T47D (cell line): ENCODE data around the gene SPECC1.
"Not testable (repeated sequence)": the region's sequence is repeated elsewhere in the genome, so short reads cannot be mapped to it uniquely, and the experiment has no call there.

Experiments
- DNase-seq, 2 experiments: peaks; one replicate each; pipeline versions ENCODE4 v3.0.0 to v3.0.0-alpha.2; 2011 to 2012; ENCODE audit warnings: low read depth in 1 of 2, low spot score in 1 of 2
- JUND ChIP-seq: IDR thresholded peaks from 2 replicates; pipeline ENCODE4 v1.6.1; 2012; ENCODE audit warnings: low read depth
- in situ Hi-C: cut with HindIII; loops from 2 replicates; pipeline ENCODE4 v1.10.0; 2016; ENCODE audit warnings: low sequenced_read_pairs, low pct_unique_long_range_greater_than_20kb

Gene SPECC1

DNA sequence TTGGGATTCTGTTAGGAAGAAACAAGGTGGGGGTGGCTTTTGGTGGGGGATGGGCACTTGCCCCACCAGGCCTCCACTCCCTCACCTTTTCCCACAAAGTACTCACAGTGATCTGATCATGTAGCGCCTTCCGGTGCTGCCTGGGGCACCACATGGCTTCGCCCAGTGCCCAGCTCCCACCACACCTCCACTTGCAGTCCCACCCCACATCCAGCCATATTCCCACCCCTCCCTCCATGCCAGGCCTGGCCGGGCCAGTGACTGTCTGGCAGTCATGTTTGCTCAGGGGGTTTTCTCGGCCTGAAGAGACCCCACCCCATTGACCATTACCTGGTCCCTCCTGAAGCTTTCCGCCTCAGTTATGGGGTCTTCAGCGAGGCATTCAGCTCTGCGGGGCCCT lies 201.5 kb downstream of the SPECC1 start:
- no peak for TF ChIP-seq JUND
- in situ Hi-C loops: no loop called here
- no peak for DNase-seq

DNA sequence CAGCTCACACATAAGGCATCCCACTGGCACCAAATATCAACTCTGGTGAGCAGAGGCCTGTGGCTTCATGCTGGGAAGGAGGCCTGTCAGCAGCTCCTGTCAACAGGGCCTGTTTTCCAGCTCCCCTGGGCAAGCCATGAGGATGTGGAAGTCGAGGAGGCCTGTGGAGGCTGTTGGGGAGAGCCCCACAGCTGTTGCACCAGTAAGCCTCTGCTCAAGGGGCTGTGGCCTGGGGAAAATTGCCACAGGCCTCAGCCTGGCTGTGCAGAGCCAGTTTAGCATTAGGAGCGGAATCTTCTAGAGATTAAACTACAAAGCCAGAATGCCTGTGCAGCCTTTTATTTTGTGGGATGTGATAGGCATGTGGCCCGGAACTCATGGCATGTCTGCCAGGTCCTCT lies 202.1 kb downstream of the SPECC1 start:
- no peak for DNase-seq
- no peak for TF ChIP-seq JUND
- in situ Hi-C loops: no loop called here

DNA sequence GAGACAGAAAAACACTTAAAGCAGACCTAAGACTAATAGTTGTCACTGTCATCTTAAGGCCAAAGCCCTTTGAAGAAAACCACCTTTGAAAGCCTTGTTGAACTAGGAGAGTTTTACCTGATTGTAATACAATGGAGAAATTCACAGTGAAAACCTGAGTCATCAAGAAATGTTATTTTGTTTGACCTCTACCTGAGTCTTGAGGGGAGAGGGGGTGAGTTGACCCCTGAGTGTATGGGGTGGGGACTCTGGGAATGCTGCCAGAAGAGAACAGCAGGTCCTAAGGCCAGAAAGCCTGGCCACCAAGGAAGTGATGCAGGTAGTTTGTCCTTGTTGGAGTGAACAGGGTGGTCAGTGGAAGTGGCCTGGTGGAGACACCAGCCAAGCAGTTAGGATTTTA lies 204.3 kb downstream of the SPECC1 start:
- no peak for TF ChIP-seq JUND
- DNase-seq: no peak
- in situ Hi-C loops: no loop called here

DNA sequence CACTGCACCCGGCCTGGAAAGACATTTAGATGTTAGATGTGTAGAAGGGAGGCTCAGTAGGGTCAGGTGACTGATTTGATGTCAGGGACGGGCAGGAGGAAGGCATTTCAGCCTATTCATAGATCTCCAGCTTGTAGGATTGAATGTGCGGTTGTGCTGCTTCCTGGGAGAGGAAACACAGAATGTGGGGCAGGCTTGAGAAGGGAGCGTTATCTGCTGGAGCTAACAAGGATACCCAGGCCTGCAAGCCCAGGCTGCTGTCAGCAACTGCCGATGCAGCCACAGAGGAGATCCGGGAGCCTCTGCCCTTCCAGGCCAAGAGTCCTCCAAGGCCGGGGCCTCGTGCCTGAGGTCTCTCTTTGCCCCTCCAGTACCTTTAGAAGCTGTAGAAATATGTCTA lies 205.6 kb downstream of the SPECC1 start:
- no peak for TF ChIP-seq JUND
- DNase-seq: no peak
- in situ Hi-C loops: no loop called here

DNA sequence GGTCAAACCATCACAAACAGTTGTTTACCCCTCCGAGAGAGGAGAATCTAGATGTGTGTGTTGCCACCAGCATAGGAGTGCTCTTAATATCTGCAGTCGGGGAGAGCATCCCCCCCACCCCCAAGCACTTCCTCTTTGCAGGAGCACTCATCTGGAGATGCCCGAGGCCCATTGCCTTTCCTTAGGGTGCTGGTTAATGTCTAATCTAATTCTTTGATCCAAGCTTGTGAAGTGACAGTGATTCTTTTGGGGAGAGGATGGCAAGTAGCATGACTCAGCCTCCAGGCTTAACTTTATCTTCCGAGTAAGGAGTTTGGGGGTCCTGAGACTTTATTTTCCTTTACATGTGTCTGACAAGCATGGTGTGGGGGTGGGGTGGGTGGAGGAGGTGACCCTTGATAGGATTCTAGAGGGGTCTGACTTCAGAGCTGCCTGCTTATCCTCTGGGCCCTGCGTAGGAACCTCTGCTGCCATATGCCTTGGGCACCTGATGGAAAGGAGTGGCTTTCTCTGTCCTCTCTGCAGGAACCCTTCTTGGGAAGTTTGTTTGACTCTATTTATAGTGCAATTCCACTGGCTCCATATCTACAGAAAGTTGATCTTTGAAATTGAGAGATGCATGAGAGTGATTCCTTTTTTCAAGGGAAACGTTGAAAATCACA lies 207.1 kb downstream of the SPECC1 start:
- DNase-seq: no peak
- TF ChIP-seq JUND: no peak

DNA sequence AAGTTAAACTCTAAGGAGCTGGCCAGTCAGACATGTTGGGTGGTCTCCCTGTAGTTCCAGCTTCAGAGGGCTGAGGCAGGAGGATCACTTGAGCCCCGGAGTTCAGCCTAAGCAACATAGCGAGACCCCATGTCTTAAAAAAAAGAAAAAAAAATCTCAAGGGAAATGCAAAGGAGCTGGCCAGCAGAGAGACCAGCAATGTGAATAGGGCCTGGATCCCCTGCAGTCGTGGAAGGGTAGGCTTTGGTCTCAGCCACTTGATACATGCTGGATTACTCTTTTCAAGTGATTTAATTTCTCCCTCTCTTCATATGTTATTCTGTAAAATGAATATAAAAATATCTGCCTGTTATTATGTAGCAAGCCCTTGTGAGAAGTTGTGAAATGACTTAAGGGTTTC lies 207.7 kb downstream of the SPECC1 start:
- no peak for TF ChIP-seq JUND
- DNase-seq: no peak
- in situ Hi-C loops: no loop called here

More for the DNA sequence above, 207.1 kb downstream of the SPECC1 start:
- in situ Hi-C loops: no loop called here

DNA sequence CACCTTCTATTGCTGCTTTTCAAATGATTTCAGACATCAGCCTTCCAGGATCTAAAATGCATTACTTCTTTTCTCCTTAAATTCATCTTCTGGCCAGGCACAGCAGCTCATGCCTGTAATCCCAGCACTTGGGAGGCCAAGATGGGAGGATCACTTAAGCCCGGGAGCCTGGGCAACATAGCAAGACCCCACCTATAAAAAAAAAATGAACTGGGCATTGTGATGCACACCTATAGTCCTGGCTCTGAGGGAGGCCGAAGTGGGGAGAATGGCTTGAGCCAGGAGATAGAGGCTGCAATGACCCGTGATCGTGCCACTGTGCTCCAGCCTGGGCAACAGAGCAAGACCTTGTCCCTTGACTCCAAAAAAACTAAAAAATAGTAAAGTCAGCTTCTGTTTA lies 208.5 kb downstream of the SPECC1 start:
- in situ Hi-C loops: no loop called here
- TF ChIP-seq JUND: no peak
- DNase-seq: no peak

DNA sequence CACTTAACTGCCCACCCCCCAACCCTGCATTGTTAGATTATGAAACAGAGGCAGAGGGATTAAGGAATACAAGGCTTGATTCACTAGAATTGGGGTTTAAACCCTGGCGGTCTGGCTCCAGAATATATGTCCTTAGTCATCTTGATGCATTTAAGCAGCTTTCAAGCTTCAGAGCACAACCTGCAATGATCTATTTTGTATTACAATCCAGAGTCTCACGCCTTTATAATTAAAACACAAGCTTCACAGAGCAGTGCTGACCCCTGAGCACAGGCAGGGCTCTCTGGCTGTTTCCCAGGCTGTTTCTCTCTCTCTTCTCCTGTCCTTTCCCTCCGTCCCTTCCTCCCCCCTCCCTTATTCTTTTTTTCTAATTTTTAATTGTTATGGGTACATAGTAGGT lies 209.1 kb downstream of the SPECC1 start:
- no peak for DNase-seq
- in situ Hi-C loops: no loop called here

DNA sequence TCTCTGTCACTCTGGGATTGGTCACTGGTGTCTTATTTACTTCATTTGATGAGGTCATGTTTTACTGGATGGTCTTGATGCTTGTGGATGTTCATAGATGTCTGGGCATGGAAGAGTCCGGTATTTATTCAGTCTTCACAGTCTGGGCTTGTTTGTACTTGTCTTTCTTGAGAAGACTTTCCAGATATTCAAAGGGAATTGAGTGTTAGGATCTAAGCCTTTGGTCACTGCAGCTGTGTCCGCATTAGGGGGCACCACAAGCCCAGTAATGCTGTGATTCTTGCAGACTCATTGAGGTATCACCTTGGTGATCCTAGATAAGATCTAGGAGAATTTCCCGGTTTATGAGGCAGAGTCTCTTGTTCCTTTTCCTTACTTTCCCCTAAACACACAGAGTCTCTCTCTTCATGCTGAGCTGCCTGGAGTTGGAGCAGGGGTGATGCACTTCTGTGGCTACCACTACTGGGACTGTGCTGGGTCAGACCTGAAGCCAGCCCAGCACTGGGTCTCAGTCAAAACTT lies 214.7 kb downstream of the SPECC1 start:
- DNase-seq: no peak
- no peak for TF ChIP-seq JUND
- in situ Hi-C loops: no loop called here

More for the DNA sequence above, 209.1 kb downstream of the SPECC1 start:
- TF ChIP-seq JUND: no peak

DNA sequence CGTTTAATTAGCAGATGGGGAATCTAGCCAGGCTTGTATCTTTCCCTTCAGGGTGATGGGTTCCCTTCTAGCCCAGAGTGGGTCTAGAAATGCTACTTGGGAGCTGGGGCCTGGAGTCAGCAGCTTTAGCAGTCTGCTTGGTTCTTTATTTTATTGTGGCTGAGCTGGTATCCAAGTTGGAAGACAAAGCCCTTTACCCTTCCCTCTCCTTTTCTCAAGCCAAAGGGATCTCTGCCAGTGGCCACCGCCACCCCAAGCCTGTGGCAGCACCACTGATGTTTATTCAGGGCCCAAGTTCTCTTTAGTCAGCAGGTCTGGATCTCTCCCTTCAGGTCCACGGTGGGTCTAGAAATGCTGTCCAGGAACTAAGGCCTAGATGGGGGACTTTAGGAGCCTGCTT lies 215.2 kb downstream of the SPECC1 start:
- no peak for DNase-seq
- in situ Hi-C loops: no loop called here
- no peak for TF ChIP-seq JUND

DNA sequence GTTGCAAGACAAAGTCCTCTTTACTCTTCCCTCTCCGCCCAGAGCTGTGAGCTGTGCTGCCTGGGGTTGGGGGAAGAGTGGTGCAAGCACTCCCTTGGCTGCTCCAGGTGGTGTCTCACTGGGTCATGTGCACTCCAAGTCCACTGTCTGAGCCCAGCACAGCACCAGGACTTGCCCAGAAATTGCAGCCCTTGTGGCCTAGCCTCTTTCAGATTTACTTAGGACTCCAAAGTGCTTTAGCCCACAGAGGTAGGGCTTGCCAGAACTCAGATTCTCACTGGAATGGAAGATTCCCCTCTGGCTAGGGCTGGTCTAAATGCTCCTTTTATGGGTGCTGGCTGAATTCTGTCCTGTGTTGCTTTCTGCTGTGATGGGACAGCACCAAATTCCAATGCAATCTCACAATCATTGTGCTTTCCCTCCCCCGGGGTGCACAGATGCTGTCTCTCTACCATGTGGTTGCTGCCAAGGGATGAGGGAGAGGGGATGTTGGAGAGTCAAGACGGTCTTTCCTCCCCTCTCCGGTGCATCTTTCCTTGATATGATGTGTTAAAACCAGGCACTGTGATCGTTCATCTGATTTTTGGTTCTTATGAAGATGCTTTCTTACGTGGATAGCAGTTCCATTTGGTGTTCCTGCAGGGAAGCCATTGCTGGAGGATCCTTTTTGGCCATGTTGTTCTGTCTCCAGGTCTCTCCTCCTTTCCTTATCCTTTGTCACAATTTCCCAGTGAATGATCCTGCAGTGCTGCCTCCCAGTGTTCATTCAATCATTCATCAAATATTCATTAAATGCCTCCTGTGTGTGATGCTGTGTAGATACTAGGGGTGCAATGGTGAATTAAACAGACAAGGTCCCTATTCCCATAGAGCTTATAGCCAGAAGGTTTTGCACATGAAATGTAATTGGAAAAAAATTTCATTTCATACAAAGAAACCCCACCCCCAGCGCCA lies 216.3 kb downstream of the SPECC1 start:
- peak in 1 of 2 experiments; percentile 40 for DNase-seq
- TF ChIP-seq JUND: no peak
- in situ Hi-C loops: no loop called here

DNA sequence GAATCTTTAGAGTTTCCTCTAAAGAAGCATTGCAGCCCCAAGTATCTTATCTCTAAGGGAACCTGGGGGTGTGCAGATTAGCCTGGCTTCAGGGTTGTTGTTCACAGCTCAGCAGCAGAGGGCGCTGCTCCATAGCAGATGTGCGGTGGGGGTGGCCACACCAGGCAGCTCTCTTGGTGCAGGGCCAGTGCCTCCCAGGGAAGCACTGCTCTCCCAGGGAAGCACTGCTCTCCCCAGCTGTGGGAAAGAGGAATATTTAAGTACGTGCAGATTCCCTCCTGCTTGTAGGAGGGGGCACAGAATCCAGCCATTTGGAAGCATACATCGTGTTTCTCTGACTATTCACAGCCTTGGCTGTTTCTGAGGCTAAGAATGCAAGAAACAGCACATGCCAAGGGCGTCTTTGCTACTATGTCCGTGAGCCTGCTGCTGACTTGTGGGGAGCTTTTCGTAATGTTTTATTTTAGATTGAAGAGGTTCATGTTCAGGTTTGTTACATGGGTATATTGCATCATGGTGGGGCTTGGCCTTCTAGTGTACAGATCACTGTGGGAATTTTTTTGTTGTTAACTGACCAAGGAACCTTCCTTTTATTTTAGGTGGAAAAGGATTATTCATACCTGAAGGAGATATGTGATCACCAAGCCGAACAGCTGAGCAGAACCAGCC lies 217.8 kb downstream of the SPECC1 start:
- in situ Hi-C loops: no loop called here
- no peak for TF ChIP-seq JUND
- DNase-seq: peak; percentile 42 to 74

DNA sequence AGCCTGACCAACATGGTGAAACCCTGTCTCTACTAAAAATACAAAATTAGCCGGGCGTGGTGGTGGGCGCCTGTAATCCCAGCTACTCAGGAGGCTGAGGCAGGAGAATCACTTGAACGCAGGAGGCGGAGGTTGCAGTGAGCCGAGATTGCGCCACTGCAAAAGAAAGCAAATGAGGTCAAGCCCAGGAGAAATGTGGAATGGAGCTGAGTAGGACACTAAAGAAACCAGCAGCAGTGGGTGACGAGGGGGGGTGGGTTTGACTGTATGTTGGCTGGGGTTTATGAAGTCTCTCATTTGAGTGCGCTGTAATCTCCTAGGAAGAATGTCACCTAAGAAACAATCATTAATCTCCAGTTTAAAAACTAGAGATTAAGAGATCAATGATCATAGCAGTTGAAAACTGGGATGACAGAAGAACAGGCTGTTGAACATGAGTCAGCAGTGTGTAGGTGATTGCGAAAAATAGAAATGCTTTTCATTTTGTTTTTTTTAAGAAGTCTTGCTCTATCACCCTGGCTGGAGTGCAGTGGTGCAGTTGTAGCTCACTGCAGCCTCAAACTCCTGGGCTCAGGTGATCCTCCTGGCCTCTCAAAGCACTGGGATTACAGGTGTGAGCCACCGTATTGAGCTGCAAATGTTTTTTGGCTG lies 218.7 kb downstream of the SPECC1 start:
- DNase-seq, in situ Hi-C loops: not testable (repeated sequence)
